ENCODE measurements around the gene APBB2. TPM values are rescaled to one million over a fixed set of nuclear protein-coding genes. Genes with fewer than 3 reads are reported as not detected.

Gene APBB2
- total and polyA plus RNA-seq, 2 of the 8 experiments (the other 6 are each of a cell fraction or from before 2014, with no cell fraction given), result 58.7 to 59.4 TPM

DNA sequence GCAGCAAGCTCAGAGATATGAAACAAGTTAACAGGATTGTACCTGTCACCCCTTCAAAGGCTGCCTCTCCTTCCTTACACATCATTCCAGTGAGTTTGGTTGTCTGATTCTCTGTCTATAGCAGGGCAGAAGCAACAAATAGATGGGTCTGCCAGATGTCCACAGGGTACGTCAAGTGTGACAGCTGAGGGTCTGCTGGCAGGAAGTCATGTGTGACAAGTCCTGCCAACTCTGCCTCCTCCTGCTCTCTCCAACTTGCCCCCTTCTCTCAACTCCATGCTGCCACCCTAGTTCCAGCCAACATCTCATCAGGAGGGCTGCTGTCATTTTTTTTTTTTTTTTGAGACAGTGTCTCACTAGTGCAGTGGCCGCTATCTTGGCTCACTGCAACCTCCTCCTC lies 355.4 kb downstream of the APBB2 start:
- Histone ChIP-seq H2AFZ (ENCODE audit: low read length) (no peak overlapping the region), H3K23me2 (ENCODE audit: low read depth, low read length) (peaks cover 6% of the 10 kb centered on the region), H4K91ac (replicated peaks; ENCODE audit: insufficient read length, low read length) (no peak overlapping the region), H3K9ac (replicated peaks in 1 of 4; ENCODE audit: extremely low read depth in 1 of 4, low read depth in 3 of 4, low read length in 3 of 4) (peak overlapping the region in 1 of 4 experiments; percentile 12; a peak in 1 of 7 replicates), H4K8ac (ENCODE audit: extremely low read depth, insufficient read depth, low read length) (peak overlapping the region; percentile 31; the same call in 1 of the 2 replicates), H3K23ac (ENCODE audit: insufficient read length) (no peak overlapping the region), H2BK15ac (ENCODE audit: low read length) (no peak overlapping the region), H3K4ac (replicated peaks; ENCODE audit: insufficient read length, low read depth, low read length) (no peak overlapping the region), H3K27ac (ENCODE audit: low read depth, low read length) (no peak overlapping the region), H3K18ac (ENCODE audit: extremely low read depth, low read length) (no peak overlapping the region), H4K5ac (ENCODE audit: insufficient read length, low read depth, low read length) (no peak overlapping the region), H3K9me3 (ENCODE audit: insufficient read depth in 2 of 2, low read depth in 1 of 2, low read length in 1 of 2) (no peaks in the 10 kb centered on the region), H3K79me2 (ENCODE audit: control insufficient read depth in 1 of 2, insufficient read depth in 2 of 2, low read length in 2 of 2) (peaks cover 0 to 24% of the 10 kb centered on the region in 2 experiments; a peak in 2 of 4 replicates), H3K4me2 (ENCODE audit: insufficient read depth in 1 of 2, low read depth in 2 of 2, low read length in 2 of 2) (no peak overlapping the region), H3K79me1 (ENCODE audit: low read depth, low read length) (peaks cover 7% of the 10 kb centered on the region), H2BK5ac (ENCODE audit: low read depth, low read length) (no peak overlapping the region), H3K56ac (replicated peaks; ENCODE audit: insufficient read length, low read depth, low read length) (no peak overlapping the region), H3K36me3 (ENCODE audit: control insufficient read depth in 2 of 4, insufficient read depth in 4 of 4, low read length in 3 of 4) (peaks cover 0 to 4% (median 0%) of the 10 kb centered on the region in 4 experiments; a peak in 1 of 8 replicates), H4K20me1 (replicated peaks in 1 of 2; ENCODE audit: control insufficient read depth in 1 of 2, insufficient read depth in 2 of 2, low read length in 2 of 2) (peaks cover 0 to 3% of the 10 kb centered on the region in 2 experiments), H2BK120ac (replicated peaks; ENCODE audit: low read depth, low read length) (no peak overlapping the region), H2BK20ac (ENCODE audit: low read length) (no peak overlapping the region), H3K27me3 (replicated peaks in 1 of 4; ENCODE audit: control insufficient read depth in 3 of 4, extremely low read depth in 1 of 4, insufficient read depth in 3 of 4, low read length in 3 of 4) (no peaks in the 10 kb centered on the region), H2AK5ac (ENCODE audit: low read depth, low read length) (no peak overlapping the region), H3K4me1 (replicated peaks in 1 of 4; ENCODE audit: control insufficient read depth in 3 of 4, insufficient read depth in 4 of 4, low read length in 3 of 4) (peaks cover 0 to 3% (median 1%) of the 10 kb centered on the region in 4 experiments; a peak in 2 of 7 replicates), H2BK12ac (ENCODE audit: low read depth, low read length) (no peak overlapping the region), H3K14ac (ENCODE audit: insufficient read length) (no peak overlapping the region), H3K4me3 (ENCODE audit: extremely low read depth in 1 of 4, insufficient read depth in 2 of 4, low read depth in 3 of 4, low read length in 4 of 4) (no peak overlapping the region)
- FAIRE-seq (no peak), DNase-seq (ENCODE audit: low read depth in 1 of 2, low spot score in 2 of 2) (no peak)
- ChIA-PET CTCF (ENCODE audit: partially characterized antibody) (interaction anchor here (0.7 to 1.7 kb wide), 9 partner anchors 14 to 52 kb away, joined by 3 to 5 read pairs (median 3); no protein-coding TSS in a partner anchor), POLR2A (ENCODE audit: partially characterized antibody) (interaction anchor here (0.6 to 4.0 kb wide), 3 partner anchors 12 to 399 kb away, joined by 3 to 37 read pairs (median 4); partner anchors contain the start of gene UCHL1)
- 87% methylated on average over 2 of the region's 2 CpGs; no CpG with 5 or more reads in 1 of the 2 experiments for WGBS, 2 experiments (ENCODE audit: extremely low coverage in 1 of 2, insufficient coverage in 1 of 2, insufficient read length in 1 of 2, insufficient replicate concordance in 2 of 2, low coverage in 1 of 2, low lambda C conversion rate in 2 of 2, missing lambda C conversion rate in 1 of 2)
- no peak for TF ChIP-seq HDAC6 (IDR thresholded peaks at IDR 0.05; ENCODE audit: low read depth, low read length)
- TF ChIP-seq ASH2L (IDR thresholded peaks at IDR 0.05; ENCODE audit: low read length), result no peak
- no peak for TF ChIP-seq TAF7 (optimal IDR thresholded peaks at IDR 0.05; ENCODE audit: borderline replicate concordance, low read depth, low read length)
- no peak for TF ChIP-seq RNF2 (IDR thresholded peaks at IDR 0.05; ENCODE audit: borderline replicate concordance, low read depth, low read length, missing control alignments, poor library complexity, severe bottlenecking)
- TF ChIP-seq NANOG (IDR thresholded peaks at IDR 0.05; ENCODE audit: insufficient read depth, low read depth, low read length, poor library complexity, severe bottlenecking), result no peak
- no peak for TF ChIP-seq SP4 (IDR thresholded peaks at IDR 0.05; ENCODE audit: low read length)
- TF ChIP-seq ATF2 (IDR thresholded peaks at IDR 0.05; ENCODE audit: low read length), result no peak
- TF ChIP-seq RAD21 (IDR thresholded peaks at IDR 0.05 in 1 of 2, conservative IDR thresholded peaks at IDR 0.05 in 1 of 2; ENCODE audit: low read depth in 2 of 2, low read length in 2 of 2), result no peak
- TF ChIP-seq SUZ12 (IDR thresholded peaks at IDR 0.05; ENCODE audit: low read length), result no peak
- TF ChIP-seq TEAD4 (IDR thresholded peaks at IDR 0.05; ENCODE audit: low read depth, low read length), result no peak
- TF ChIP-seq EZH2 (IDR thresholded peaks at IDR 0.05; ENCODE audit: low read depth, low read length, severe bottlenecking), result no peak

Measured in H1 (cell line).